ENCODE measurements around the gene RASL11A.
"Not testable (repeated sequence)": the region's sequence is repeated elsewhere in the genome, so short reads cannot be mapped to it uniquely, and the experiment has no call there.

The RASL11A gene, protein sequence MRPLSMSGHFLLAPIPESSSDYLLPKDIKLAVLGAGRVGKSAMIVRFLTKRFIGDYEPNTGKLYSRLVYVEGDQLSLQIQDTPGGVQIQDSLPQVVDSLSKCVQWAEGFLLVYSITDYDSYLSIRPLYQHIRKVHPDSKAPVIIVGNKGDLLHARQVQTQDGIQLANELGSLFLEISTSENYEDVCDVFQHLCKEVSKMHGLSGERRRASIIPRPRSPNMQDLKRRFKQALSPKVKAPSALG

DNA sequence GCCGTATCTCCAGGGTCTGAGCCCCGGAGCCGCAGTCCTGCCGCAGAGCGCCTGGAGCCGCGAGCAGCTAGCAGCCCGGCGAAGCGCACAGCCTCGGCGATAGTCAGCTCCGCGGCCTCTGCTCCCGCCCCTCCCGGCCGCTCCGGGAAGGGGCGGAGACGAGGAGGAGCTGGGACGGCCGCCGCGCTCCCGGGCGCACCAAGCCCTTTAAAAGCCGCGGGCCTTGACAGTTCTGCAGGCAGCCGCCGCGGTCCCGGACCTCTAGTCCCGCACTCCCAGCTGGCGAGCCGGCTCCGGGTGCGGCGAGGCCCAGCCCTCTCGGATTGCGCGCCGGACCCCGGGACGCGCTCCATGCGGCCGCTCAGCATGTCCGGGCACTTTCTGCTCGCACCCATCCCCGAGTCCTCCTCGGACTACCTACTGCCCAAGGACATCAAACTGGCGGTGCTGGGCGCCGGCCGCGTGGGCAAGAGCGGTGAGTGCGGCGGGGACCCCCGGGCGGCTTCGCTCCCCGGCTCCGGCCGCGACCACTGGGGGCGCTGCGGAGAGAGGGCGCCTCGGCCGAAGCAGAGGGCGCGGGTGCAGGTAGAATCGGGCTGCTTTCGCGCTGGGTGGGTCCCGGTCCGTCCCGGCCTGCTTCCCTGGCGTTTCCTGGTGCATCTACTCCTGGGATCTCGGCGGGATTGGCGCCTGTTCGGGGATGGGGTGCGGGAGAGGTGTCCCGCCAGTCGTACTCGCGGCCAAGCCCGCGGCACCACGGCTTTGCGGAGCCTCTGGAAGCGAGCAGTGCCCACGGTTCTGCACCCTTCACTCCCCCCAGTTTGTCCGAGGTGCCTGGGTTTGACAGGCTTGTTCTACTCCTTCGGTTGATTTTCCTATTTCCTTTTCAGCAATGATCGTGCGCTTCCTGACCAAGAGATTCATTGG, at the start of gene RASL11A:
RASL11A (plus strand) TSS at position 237 of the 927 bp plus-strand sequence; CDS start at position 352, 115 bp downstream.
- ATAC-seq = peak; percentile 91
- peak; percentile 86 for DNase-seq

DNA sequence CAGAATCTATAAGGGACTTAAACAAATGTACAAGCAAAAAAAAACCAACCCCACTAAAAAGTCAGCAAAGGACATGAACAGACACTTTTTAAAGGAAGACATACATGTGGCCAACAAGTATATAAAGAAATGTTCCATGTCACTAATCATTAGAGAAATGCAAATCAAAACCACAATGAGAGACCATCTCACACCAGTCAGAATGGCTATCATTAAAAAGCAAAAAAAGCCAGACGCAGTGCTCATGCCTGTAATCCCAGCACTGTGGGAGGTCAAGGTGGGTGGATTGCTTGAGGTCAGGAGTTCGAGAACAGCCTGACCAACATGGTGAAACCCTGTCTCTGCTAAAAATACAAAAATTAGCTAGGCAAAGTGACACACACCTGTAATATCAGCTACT, 48.5 kb upstream of the RASL11A start:
- not testable (repeated sequence) for ATAC-seq, DNase-seq

DNA sequence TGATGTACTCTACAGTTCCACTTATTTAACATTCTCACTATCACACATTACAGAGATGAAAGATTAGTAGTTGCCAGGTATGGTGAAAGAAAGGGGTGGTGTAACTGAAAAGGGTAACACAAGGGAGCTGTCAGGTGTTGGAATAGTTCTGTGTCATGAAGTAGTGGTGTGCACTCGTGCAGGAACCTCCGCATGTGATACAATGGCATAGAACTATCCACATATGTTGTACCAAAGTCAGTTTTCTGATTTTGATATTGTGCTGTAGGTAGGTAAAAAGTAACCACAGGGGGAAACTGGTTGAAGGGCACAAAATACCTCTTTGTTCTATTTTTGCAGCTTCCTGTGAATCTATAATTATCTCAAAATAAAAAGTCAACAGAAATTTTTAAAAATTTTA, 43.6 kb upstream of the RASL11A start:
- ATAC-seq = no peak
- DNase-seq = no peak

DNA sequence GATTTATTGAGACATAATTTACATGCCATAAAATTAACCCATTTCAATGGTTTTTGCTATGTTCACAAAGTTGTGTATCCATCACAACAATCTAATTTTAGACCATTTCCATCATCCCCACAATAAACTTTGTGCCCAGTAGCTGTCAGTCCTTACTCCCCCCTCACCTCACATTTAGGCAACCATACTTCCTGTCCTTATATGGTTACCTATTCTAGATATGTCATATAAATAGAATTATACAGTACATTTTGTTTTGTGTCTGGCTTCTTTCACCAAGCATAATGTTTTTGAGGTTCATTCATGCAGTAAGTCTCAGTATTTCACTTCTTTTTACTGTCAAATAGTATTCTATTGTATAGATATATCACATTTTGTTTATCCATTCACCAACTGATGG, 42.5 kb upstream of the RASL11A start:
- ATAC-seq = no peak
- DNase-seq = no peak

DNA sequence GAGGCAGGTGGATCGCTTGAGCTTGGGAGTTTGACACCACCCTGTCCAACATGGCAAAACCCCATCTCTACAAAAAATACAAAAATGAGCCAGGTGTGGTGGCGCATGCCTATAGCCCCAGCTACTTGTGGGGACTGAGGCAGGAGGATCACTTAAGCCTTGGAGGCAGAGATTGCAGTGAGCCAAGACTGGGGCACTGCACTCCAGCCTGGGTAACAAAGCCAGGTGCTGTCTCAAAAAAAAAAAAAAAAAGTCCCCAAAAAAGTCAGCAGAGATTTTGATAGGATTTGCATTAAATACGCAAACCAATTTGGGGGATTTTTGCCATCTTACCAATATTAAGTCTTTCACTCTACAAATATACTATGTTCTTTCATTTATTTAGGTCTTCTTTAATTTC, 41.0 kb upstream of the RASL11A start:
- ATAC-seq (no peak), DNase-seq (no peak)

DNA sequence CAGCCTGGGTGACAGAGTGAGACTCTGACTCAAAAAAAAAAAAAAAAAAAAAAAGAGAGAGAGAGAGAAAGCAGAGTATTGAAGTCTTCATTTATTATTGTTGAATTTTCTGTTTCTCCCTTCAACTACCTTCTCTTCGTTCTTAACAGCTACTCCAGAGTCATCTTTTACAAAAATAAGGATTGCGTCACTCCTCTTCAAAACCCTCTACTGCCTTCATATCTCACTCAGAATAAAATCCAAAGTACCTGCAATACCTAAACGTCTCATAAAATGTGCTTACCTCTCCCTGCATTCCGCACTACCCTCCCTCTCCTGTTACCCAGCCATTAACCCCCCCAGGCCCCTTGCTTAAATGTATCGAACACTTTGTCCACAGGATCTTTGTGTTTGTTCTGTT, 36.7 kb upstream of the RASL11A start:
- ATAC-seq (no peak), DNase-seq (no peak)

DNA sequence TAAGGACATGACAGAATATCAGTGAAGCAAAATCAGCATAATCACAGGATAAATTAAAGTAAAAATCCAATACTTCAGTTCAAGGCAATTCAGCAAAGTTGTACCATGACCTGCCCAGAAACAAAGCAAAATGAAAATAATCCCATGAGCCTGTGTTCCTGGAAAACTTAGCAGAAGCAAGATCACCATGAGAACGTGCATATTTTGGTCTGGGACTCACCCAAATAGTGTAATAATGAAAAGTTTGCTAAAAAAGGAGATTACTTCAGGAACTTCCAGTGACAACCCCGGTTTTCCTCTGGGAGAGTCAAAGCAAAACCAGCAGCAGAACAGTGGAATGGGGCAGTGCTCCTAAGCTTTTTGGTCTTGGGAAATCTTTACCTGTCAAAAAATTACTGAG, 34.2 kb upstream of the RASL11A start:
- ATAC-seq (no peak), DNase-seq (no peak)

DNA sequence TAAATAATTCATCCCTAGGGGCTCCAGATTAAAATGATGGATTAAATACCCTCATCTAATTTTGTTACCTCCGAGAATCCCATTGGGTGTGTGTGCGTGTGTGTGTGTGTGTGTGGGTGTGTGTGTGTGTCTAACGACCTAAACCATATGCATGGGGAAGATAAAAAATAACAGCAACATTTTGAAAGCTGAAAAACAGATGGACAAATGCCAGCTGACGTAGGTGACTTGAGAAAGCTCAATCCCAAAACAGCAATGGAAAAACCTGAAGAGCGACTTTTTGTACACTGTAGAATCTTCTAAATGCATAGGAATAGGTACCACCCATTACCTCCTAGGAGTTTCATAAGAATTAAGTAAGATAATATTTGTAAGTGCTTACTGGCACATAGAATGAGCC, 27.9 kb upstream of the RASL11A start:
- ATAC-seq (no peak), DNase-seq (no peak)

DNA sequence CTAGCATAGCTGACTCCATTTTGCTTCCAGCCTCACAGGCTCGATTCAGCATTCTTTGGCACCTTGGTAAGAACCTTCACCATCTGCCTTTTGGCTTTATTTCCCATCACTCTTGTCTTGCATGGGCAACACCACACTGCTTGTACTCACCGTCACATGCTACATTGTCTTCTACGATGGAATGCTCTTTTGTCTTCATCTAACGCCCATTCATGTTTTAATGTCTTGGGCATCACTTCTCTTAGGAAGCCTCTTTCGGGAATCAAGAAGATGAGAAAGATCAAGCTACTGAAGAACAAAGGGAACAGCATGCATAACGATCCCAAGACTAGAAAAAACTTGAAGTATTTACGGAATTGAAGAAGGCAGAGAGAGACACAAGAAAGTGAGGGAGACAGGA, 25.0 kb upstream of the RASL11A start:
- DNase-seq = no peak
- no peak for ATAC-seq

DNA sequence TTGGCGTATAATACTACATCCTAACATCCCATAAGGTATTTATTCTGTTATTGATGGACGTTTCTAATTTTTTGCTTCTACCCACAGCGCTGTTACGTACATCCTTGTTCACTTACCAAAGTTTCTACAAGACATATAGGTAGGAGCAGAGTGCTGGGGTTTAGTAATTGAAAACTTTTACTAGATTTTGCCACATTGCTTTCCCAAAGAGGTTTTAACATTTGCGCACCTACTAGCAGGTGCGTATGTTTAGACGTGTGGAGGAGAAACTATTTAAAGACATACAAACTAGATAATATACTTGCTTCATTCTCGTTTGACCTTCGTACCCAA, 19.8 kb upstream of the RASL11A start:
- no peak for ATAC-seq
- no peak for DNase-seq

DNA sequence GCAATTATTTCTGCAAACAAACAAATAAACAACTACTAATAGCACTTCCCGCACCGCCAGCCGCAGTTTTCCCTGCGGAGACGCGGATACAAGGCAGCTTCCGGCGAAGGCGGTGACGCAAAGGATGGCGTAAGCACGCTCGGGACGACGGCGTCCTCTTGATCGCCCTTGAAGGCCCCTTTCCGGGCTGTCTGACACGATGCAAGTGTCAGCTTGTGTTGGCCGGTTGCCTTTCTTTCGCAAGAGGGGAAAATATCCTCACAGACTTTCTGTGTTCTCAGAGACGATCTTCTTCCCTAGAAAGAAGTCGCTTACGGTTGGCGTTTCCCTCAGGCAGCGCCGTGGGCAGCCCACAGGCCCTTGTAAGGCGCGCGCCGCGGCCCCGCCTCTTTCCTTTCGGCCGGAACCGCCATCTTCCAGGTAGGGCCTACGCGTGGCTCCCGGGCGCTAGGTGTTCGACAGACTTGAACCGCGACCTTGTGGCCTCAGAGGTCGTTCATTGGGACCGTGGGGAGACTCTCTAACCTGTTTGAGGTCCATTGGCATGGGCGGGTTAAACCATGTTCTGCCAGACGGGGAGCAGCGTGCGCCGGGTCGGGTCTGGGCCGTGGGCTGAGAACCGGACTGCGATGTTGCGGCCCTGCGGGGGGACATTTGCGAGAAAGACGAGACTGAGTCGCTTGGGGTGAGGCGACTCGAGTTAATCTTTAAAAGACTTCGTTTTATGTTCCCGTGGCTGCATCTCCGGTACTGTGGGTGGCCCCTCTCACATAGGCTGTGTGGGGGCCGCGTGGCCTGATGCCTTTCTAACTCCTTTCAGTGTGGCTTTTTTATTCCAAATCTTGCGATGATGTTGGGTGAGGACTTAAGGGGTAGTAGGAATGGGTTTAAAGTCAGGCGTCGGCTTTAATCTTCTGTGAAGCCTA, 19.2 kb upstream of the RASL11A start, which contains the start of gene RPL21:
RPL21 (plus strand) TSS at position 393 of the 926 bp plus-strand sequence. CDS start 2,219 bp downstream, outside the sequence.
- peak; percentile 92 for DNase-seq
- peak; percentile 96 for ATAC-seq

DNA sequence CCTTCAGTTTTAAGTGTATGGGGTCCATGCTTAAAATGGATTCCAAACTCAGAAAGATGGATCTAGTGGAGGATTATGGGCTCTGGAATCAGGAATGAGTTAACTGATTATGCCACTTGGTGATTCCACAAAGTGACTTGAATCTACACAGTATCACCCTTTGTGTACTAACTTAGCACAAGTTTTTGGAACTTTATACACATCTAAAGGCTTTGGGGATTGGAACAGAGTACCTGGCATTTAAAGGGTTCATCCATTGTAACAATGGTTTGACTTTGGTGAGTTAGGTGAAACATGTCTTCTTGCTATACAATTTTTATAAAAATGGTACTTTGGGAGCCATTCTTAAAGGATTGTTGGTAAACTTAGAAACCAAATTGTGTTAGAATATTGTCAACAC, 18.2 kb upstream of the RASL11A start:
- DNase-seq (no peak), ATAC-seq (no peak)

DNA sequence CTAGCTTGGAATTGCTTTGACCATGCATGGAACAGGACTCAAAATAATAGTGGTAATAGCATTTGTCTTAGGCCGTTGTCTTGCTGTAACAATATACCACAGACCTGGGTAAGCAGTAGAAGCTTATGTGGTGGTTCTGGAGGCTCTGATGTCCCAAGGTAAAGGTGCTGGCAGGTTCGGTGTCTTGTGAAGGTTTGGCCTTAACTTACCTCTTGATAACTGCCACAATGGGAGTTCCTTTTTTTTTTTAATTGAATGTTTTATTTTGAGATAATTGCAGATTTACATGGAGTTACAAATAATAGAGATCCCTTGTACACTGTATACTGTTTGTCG, 13.4 kb upstream of the RASL11A start:
- DNase-seq (no peak), ATAC-seq (no peak)

DNA sequence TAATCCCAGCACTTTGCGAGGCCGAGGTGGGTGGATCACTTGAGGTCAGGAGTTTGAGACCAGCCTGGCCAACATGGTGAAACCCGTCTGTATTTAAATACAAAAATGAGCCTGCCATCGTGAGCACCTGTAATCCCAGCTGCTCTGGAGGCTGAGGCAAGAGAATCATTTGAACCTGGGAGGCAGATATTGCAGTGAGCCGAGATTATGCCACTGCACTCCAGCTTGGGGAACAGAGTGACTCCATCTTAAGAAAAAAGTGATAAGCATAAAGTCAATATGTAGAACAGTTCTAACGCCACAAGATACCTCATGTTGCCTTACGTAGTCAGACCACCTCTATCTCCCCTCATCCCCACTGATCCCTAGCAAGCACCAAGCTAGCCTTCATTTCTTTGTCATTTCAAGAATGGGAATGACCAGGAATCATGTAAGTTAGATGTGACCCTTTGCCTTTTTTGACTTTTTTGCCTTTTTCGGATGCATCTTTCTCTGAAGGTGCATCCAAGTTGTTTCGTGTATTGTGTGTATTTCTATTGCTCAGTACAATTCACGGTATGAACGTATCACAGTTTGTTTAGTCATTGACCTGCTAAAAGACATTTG, 12.9 kb upstream of the RASL11A start:
- no peak for DNase-seq

DNA sequence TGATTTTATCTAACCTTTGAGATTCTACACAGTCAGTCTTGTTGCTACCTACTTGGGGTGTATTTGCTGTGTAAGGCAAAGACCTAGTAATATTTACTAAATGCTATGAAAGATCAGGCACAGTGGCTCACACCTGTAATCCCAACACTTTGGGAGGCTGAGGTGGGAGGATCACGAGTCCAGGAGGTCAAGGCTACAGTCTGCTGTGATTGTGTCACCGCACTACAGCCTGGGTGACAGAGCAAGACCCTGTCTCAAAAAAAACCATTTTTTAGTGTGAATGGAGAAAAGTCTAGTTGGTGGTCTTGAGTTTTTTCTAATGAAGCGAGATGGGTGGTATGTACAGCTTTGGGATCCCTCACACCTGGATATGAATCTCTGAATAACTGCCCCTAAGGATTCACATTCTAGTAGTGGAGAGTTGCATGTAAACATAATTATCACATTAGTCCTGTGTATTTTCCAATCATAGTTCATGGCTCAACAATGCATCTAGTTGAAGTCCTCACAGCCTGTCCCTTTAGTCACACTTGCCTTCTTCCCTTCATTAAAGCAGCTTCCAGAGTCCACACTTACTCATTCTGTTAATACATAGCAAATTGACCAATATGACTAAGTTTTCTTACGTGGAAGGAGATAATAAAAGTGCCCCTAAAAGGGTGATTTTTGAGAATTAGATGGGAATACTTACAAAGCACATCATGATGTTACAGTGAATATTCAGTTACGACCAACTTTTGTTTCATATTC, 11.8 kb upstream of the RASL11A start:
- DNase-seq = no peak
- ATAC-seq = no peak

More for the DNA sequence above, 12.9 kb upstream of the RASL11A start:
- ATAC-seq = no peak

DNA sequence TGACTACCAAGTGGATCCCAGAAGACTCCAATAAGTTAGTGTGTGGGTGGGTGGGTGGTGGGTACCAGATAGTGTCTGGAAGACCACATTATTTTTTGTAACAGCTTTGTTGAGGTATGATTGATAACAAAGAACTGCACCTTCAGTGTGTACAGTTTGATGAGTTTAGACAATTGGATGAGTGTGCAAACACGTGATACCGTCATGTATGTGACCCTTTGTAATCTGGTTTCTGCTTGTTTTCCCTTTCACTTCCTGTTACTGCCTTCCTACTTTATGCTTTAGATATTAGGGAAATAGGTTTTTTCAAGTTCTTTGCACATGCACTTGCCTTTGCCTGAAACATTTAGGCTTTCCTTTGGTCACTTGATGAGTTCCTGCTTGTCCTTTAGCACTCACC, 10.8 kb upstream of the RASL11A start:
- no peak for ATAC-seq
- no peak for DNase-seq

DNA sequence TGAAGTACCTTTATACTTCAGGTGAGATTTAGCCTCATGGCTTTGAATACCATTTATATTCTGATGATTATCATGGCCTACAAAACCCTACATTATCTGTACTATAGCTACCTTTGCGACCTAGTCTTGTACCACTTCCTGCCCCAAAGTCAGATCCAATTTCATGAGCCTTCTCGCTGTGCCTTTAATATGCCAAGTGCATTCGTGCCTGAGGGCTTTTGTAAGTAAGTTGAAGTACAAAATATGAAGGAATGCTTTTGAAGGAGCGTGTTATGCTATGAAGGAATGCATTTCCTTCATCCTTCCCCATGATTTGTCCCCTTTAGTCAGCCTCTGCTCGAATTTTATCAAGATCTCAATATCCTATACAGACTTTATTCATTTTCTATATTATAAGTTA, 9.2 kb upstream of the RASL11A start:
- DNase-seq = no peak
- ATAC-seq = no peak

DNA sequence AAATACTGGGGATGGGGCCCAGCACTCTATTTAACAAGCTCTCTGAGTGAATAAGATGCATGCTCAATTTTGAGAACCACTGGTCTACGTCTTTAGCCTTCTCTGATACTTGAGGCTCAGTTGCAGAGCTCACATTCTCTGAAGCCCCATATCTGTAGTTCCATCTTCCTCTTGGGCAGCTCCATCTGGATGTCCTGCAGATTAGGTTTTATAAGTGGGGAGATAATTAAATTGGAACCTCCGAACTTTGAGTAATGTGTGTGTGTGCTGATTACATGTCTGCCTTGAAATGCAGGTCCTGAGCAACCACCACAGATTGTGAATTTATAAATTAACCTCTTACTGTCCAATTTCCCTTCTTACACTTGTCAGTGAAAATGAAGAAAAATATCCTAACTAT, 7.2 kb upstream of the RASL11A start:
- ATAC-seq = no peak

DNA sequence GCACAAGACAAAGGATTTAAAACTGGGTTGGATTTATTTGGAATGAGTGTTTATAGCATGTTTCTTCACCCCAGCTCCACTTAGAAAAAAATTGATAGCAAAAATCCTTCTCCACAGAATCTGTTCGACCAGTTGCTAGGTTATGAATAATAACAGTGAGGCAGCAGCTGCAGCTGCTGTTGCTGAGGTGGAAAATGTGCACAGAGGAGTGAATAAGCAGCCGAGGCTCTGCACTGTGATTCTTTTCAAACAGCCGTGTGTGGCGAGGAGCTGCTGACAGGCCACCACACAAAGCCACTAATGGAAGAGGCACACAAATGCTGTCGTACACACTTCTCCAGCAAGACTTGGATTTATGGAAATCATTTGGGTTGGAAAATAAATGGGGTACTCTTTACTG, 6.4 kb upstream of the RASL11A start:
- peak; percentile 45 for ATAC-seq

More for the DNA sequence above, 7.2 kb upstream of the RASL11A start:
- no peak for DNase-seq

DNA sequence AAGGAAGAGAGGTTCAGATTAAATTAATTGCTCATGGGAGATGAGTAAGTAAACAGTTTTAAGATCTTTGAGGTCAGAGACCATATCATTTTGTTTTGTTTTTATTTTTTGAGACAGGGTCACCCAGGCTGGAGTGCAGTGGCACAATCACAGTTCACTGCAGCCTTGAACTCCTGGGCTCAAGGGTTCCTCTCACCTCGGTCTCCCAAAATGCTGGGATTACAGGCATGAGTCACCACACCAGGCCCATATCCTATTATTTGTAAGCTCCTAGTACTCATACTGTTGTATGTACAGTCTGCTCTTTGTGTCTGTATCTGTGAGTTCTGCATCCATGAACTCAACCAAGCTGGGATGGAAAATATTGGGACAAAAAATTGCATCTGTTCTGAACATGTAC, 6.0 kb upstream of the RASL11A start:
- ATAC-seq = no peak
- DNase-seq = no peak

More for the DNA sequence above, 6.4 kb upstream of the RASL11A start:
- no peak for DNase-seq

DNA sequence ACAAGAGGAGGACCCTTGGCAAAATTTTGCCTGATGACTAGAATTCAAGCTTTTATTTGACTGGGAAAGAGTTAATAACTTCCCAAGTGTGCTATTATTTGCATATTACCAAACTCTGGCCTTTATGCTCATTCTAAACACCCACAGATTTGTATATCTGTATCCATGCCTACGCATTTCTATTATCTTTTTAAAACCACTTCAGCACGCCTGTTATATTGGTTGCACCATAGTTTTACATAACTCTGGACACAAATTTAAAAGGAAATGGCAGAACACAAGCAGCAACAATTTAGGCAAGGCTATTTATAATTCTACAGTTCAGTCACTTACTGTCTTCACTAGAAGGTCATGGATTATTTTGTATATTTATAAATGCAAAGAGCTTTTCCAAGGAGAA, 3.7 kb upstream of the RASL11A start:
- DNase-seq (no peak), ATAC-seq (no peak)
